GM12878 (cell line): ENCODE data around the gene WARS2.

ENCODE experiments used
- BRCA1 ChIP-seq: IDR thresholded peaks from 2 replicates; pipeline ENCODE4 v1.6.1; 2011; ENCODE audit warnings: low read depth, low read length, improper control_type of control experiment
- EZH2 ChIP-seq: IDR thresholded peaks from 2 replicates; pipeline ENCODE4 v1.6.1; 2012; ENCODE audit warnings: low read depth, mild to moderate bottlenecking, control low read depth, inconsistent platforms, low read length, borderline replicate concordance; ENCODE audit not compliant: control insufficient read depth
- PAX5 ChIP-seq: IDR thresholded peaks from 2 replicates; pipeline ENCODE4 v1.6.1; 2011; ENCODE audit warnings: low read depth, low read length, borderline replicate concordance
- ZNF217 ChIP-seq: fragments of 450-650 bp; IDR thresholded peaks from 2 replicates; pipeline ENCODE4 v1.6.1; 2017; ENCODE audit warnings: antibody characterized with exemption, mild to moderate bottlenecking
- TF ChIP-seq, protein P1 (sequence below), 3 experiments: IDR thresholded peaks in 2 of 3; conservative IDR thresholded peaks in 1 of 3; 2 replicates each; pipeline ENCODE4 v1.5.1; 2011; ENCODE audit warnings: low read depth in 3 of 3, low read length in 3 of 3, mild to moderate bottlenecking in 3 of 3, control low read depth in 2 of 3, moderate library complexity in 2 of 3, inconsistent platforms in 1 of 3, mixed read lengths in 1 of 3; ENCODE audit not compliant: control insufficient read depth in 2 of 3, insufficient read depth in 1 of 3; ENCODE audit errors: extremely low read depth in 1 of 3
- TF ChIP-seq, protein P2 (sequence below): fragments of 450-650 bp; IDR thresholded peaks from 2 replicates; pipeline ENCODE4 v1.6.1; 2014; ENCODE audit warnings: mild to moderate bottlenecking

- TF ChIP-seq, protein P1, sequence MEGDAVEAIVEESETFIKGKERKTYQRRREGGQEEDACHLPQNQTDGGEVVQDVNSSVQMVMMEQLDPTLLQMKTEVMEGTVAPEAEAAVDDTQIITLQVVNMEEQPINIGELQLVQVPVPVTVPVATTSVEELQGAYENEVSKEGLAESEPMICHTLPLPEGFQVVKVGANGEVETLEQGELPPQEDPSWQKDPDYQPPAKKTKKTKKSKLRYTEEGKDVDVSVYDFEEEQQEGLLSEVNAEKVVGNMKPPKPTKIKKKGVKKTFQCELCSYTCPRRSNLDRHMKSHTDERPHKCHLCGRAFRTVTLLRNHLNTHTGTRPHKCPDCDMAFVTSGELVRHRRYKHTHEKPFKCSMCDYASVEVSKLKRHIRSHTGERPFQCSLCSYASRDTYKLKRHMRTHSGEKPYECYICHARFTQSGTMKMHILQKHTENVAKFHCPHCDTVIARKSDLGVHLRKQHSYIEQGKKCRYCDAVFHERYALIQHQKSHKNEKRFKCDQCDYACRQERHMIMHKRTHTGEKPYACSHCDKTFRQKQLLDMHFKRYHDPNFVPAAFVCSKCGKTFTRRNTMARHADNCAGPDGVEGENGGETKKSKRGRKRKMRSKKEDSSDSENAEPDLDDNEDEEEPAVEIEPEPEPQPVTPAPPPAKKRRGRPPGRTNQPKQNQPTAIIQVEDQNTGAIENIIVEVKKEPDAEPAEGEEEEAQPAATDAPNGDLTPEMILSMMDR (IDR thresholded peaks at IDR 0.05 in 2 of 3, conservative IDR thresholded peaks at IDR 0.05 in 1 of 3; ENCODE audit: control insufficient read depth in 2 of 3, extremely low read depth in 1 of 3, insufficient read depth in 1 of 3, low read depth in 3 of 3, low read length in 3 of 3): no peak
- TF ChIP-seq EZH2 (0 out of 2 replicates have a peak, but pooled peaks have one; percentile 38), PAX5 (no peak), BRCA1 (no peak), ZNF217 (no peak)
- TF ChIP-seq, protein P2, sequence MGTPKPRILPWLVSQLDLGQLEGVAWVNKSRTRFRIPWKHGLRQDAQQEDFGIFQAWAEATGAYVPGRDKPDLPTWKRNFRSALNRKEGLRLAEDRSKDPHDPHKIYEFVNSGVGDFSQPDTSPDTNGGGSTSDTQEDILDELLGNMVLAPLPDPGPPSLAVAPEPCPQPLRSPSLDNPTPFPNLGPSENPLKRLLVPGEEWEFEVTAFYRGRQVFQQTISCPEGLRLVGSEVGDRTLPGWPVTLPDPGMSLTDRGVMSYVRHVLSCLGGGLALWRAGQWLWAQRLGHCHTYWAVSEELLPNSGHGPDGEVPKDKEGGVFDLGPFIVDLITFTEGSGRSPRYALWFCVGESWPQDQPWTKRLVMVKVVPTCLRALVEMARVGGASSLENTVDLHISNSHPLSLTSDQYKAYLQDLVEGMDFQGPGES: no peak
These were observed 152.1 kb downstream of the WARS2 start, which contains the start of gene TBX15 for GRCh38 chr1:118988186-118989005.
